ENCODE results near the gene NRCAM. TPM values are rescaled to one million over a fixed set of nuclear protein-coding genes. Genes with fewer than 3 reads are reported as not detected.

The NRCAM gene
- total RNA-seq (2022; extraction: Qiagen RNA extraction) = 77.0 to 105 TPM (median 98.6 TPM) in 5 replicates

DNA sequence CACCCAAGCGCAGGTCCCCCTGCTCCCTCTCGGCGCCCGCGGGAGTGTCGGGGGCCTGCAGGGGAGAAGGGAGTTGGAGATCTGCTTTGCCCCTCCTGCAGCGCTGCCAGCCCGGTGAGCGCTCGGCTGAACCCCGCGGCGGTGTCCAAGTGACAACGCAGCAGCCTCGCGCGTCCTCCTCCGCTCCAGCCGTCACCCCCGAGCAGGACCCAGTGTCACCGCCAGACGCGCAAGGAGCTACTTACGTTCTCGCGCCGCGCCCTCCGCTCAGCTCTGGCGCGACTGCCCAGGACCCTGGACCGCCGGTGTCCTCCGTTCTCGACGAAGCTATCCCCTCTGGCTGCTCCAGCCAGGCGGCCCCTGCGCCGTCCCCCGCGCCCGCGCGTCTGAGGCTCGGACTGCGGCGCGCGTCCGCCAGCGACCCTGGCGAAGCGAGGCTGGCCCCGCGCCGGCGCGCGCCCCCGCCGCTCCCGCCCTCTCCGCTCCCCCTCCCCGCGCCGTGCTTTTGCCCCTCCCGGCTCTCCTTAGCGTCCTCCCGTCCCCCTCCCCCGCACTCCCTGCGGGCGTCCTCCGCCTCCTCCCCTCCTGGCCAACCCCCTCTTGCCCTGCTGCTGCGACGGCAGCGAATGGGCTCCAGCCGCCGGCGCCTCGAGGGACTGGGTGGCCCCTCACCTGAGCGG, at the start of gene NRCAM:
NRCAM (minus strand) TSS at position 439 of the 680 bp plus-strand sequence. CDS start 216,372 bp downstream, outside the sequence.

DNA sequence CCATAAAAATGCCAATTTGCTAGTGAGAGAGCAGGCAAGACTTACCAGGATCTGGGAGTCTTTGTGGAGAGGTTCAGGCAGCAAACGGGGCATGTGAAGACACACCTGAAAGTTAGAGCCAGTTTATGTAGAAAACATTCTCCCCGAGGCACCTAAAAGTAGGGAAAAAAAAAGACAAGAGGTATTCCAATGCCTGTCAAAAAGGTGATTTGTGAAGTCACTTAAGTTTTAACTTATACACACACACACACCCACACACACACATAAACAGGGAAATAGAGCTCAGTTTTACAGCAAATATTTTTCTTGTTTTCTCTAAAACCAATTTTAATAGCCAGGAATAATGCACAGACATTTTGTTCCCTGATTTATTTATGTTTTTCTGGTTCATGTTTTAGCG, 326.0 kb downstream of the NRCAM start, which contains the start of gene LAMB4:
LAMB4 (minus strand) TSS at position 101 of the 400 bp plus-strand sequence. CDS start 7,197 bp downstream, outside the sequence.

Other genes with a start within 250 kb of the NRCAM start
- 13.0 to 18.7 TPM (median 16.8 TPM) in 5 replicates for gene PNPLA8, start 69.7 kb upstream of the NRCAM start, total RNA-seq (2022; extraction: Qiagen RNA extraction)
- 11.0 to 15.8 TPM (median 14.0 TPM) in 5 replicates for gene THAP5, start 113.3 kb upstream of the NRCAM start, total RNA-seq (2022; extraction: Qiagen RNA extraction)
- 8.2 to 10.8 TPM (median 8.7 TPM) in 5 replicates for gene DNAJB9, start 113.4 kb upstream of the NRCAM start, total RNA-seq (2022; extraction: Qiagen RNA extraction)

All from A549 treated with Mapracorat at 1 μM for 4 hours (cell line).